Ovary (tissue), 10 donors: ENCODE data around the gene PAGE4. TPM values are rescaled to one million over a fixed set of nuclear protein-coding genes. Genes with fewer than 3 reads are reported as not detected.

ENCODE experiments used
- DNase-seq, 5 donors: peaks; one replicate each; pipeline ENCODE4 v3.0.0-alpha.2; 2019 to 2020
- H3K27ac ChIP-seq, 2 donors: fragments of 200-600 bp; one replicate each; pipeline versions ENCODE4 v1.5.1 to v1.8.0; 2019 to 2022
- H3K27me3 ChIP-seq: fragments of 200-600 bp; one replicate; pipeline ENCODE4 v1.8.0; 2022
- H3K36me3 ChIP-seq: fragments of 200-600 bp; sonication (generic); one replicate; pipeline ENCODE4 v1.5.1; 2019
- H3K4me1 ChIP-seq: one replicate; pipeline ENCODE4 v1.8.1; 2013; ENCODE audit warnings: mild to moderate bottlenecking, moderate library complexity; ENCODE audit not compliant: insufficient read depth
- H3K4me3 ChIP-seq: fragments of 200-600 bp; sonication (generic); one replicate; pipeline ENCODE4 v1.5.1; 2017
- H3K9me3 ChIP-seq, 2 donors: fragments of 200-600 bp in 1 of 2; sonication (generic) in 1 of 2; one replicate each; pipeline versions ENCODE4 v1.5.1 to v1.8.1; 2013 to 2019; ENCODE audit warnings: mild to moderate bottlenecking in 1 of 2, moderate library complexity in 1 of 2
- EP300 ChIP-seq: sonication (generic); formaldehyde crosslinking; IDR thresholded peaks from one replicate; pipeline ENCODE4 v1.6.1; 2017; ENCODE audit warnings: antibody characterized with exemption
- POLR2A ChIP-seq: fragments of 450-650 bp; IDR thresholded peaks from one replicate; pipeline ENCODE4 v1.6.1; 2017; ENCODE audit warnings: antibody characterized with exemption, mild to moderate bottlenecking, moderate library complexity
- WGBS, 3 donors: extraction: QIAGEN DNeasy Blood & Tissue Kit in 1 of 3; methylation state at CpG; one replicate each; pipeline versions ENCODE4 v1.1.5 to v1.1.7; 2013 to 2017; 5-methylcytosine and 5-hydroxymethylcytosine counted together
- intact Hi-C, 4 donors: fragments of 100-400 bp; cut with DNase I; formaldehyde crosslinking; loops; one replicate each; pipeline versions ENCODE4 v1.11.0 to v1.15.1; 2022 to 2023
- long read RNA-seq, 3 donors: library from polyadenylated mRNA in 2 of 3; unstranded in 2 of 3; transcript quantifications; one replicate each; pipeline ENCODE4 v2.0.0 and lab custom pipeline, GENCODE V29; 2021 to 2026
- polyA plus RNA-seq, 2 donors: library from polyadenylated mRNA; stranded (reverse); fragments of 200-250 nt in 1 of 2; fragments of 350-450 nt in 1 of 2; fragmentation: Illumina TruSeq in 1 of 2; extraction: RNeasy Lipid Tissue Mini Kit (QIAGEN cat#74804) in 1 of 2; gene quantifications; one replicate each; pipeline ENCODE4 v1.2.3, GENCODE V29; 2013 to 2014
- total RNA-seq, 7 donors: library from RNA; depleted of rRNA in 2 of 7; stranded (reverse); fragments of >200 nt in 2 of 7; fragmentation: NEBNext Ultra II Directional in 3 of 7; extraction: Animal tissue kit (Norgen Biotek cat#: 25700) in 3 of 7; gene quantifications; one replicate each; pipeline versions ENCODE4 v1.1.0 to v1.2.4, GENCODE V29; 2016 to 2023
- TF ChIP-seq, protein P1 (sequence below), 3 donors: fragments of 450-650 bp in 2 of 3; fragments of 200-600 bp in 1 of 3; IDR thresholded peaks; one replicate each; pipeline versions ENCODE4 v1.5.1 to v1.8.0; 2016 to 2022; ENCODE audit warnings: antibody characterized with exemption in 3 of 3, mild to moderate bottlenecking in 1 of 3
- donor health status: DM: no; HTN: no; CAD: no; lungs with moderate emphysema.
- donor health status: DM: no; HTN: no; CAD: no.
- donor health status: Bipolar disorder and iron deficiency.
- donor health status: DM: yes; HTN: yes; CAD: no.
- donor health status: DM: no; HTN: no; CAD: no.
- donor health status: DM: yes; HTN: yes; CAD: no.

Gene PAGE4, protein sequence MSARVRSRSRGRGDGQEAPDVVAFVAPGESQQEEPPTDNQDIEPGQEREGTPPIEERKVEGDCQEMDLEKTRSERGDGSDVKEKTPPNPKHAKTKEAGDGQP
- 1 to 10 TPM in 2 of 7 donors, under 1 TPM in 1, not detected in 4; 0.71 to 9.2 (median 8.7) TPM for total RNA-seq
- 1 to 10 TPM; 3.0 to 8.0 TPM for polyA plus RNA-seq
- long read RNA-seq, donor 1: 0 reads
- long read RNA-seq, donor 2, partial matches to known transcripts: 0 of 6 reads
- long read RNA-seq, donor 2, other reads (novel, unspliced or antisense): 0 of 6 reads
- long read RNA-seq, donor 3, partial matches to known transcripts: 1 of 1 reads
- long read RNA-seq, donor 3, other reads (novel, unspliced or antisense): 0 of 1 reads

DNA sequence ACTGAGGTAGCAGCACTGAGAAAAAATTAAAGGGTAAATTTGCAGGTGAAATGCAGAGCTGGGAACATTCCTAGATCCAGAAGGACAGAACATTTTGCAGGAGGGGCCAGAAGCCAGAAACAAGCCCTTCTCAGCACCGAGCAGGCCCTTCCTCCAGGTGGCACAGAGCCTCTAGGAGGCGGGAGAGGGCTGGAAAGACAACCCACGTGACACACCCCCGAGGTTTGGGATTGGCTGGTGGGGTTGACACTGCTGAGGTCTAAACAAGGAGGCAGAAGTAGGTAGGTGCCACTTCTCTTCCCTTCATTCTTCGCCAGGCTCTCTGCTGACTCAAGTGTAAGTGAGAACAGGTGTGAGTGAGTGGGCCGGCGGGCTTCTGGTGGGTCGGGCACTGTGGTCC is at the start of gene PAGE4:
Gene PAGE4, plus strand, starts transcription at position 288 of the 400 bp plus-strand sequence. CDS start 1,126 bp downstream, outside the sequence.
- Histone ChIP-seq H3K9me3 (no peaks in the 10 kb centered on the region), H3K36me3 (no peaks in the 10 kb centered on the region), H3K27me3 (no peaks in the 10 kb centered on the region), H3K4me1 (no peaks in the 10 kb centered on the region), H3K4me3 (no peak within 1 kb of the TSS), H3K27ac (no peak within 1 kb of the TSS)
- 61 to 78% (median 74%) methylated on average over 8 of the region's 8 CpGs for WGBS, 3 donors
- intact Hi-C loops: no loop called here
- DNase-seq: no peak
- TF ChIP-seq EP300 (no peak), POLR2A (no peak)
- TF ChIP-seq, protein P1, sequence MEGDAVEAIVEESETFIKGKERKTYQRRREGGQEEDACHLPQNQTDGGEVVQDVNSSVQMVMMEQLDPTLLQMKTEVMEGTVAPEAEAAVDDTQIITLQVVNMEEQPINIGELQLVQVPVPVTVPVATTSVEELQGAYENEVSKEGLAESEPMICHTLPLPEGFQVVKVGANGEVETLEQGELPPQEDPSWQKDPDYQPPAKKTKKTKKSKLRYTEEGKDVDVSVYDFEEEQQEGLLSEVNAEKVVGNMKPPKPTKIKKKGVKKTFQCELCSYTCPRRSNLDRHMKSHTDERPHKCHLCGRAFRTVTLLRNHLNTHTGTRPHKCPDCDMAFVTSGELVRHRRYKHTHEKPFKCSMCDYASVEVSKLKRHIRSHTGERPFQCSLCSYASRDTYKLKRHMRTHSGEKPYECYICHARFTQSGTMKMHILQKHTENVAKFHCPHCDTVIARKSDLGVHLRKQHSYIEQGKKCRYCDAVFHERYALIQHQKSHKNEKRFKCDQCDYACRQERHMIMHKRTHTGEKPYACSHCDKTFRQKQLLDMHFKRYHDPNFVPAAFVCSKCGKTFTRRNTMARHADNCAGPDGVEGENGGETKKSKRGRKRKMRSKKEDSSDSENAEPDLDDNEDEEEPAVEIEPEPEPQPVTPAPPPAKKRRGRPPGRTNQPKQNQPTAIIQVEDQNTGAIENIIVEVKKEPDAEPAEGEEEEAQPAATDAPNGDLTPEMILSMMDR (IDR thresholded peaks at IDR 0.05): no peak

DNA sequence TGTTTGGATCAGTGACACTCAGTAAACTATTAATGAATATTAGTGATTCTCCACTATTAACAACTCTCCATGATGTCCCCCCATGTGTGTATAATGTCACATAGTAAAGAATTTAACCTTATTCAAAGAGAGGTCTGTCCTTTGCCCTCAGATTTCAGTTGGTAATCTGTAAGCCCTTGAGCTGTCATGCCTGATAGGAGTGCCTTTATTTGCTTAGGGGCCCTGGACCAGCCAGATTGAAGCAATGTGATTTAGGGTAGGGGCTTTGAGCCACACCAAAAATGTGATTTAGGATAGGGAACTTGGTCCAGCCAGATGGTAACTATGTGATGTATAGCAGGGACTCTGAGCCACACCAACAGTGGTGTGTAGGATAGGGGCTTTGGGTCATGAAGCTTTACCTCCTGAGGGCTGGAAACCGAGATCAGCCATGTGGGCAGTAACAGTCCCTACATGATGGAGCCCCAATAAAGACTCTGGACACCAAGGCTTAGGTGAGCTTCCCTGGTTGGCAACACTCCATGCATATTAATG is 44.3 kb upstream of the PAGE4 start:
- WGBS, 3 donors: 45 to 71% (median 55%) methylated on average over 1 of the region's 1 CpG
- no peak for DNase-seq
- Histone ChIP-seq H3K9me3 (no peaks in the 10 kb centered on the region), H3K27me3 (no peaks in the 10 kb centered on the region), H3K4me1 (no peaks in the 10 kb centered on the region), H3K36me3 (no peaks in the 10 kb centered on the region), H3K4me3 (no peak overlapping the region), H3K27ac (no peak overlapping the region)
- no peak for TF ChIP-seq EP300
- TF ChIP-seq, protein P1 (IDR thresholded peaks at IDR 0.05): no peak
- intact Hi-C loops: no loop called here

DNA sequence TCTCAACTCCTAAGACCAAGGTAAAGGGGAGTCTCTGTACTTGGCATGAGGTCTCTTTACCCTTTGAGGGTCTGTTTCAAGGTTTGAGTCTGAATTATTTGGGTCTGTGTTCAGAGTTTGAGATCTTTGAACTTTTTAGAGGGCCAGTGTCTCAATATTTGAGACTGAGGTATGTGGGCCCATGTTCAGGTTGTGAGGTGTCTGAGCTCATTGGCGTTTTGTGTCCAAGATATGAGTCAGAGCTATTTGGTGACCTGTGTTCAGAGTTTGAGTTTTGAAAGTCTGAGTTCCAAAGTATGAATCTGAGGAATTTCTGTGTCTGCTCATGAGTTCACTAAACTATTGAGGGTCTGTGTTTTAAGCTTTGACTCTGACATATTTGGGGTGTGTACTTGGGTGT is 36.7 kb upstream of the PAGE4 start:
- Histone ChIP-seq H3K4me1 (no peaks in the 10 kb centered on the region), H3K4me3 (no peak overlapping the region), H3K9me3 (no peaks in the 10 kb centered on the region), H3K27ac (no peak overlapping the region), H3K36me3 (no peaks in the 10 kb centered on the region), H3K27me3 (no peaks in the 10 kb centered on the region)
- TF ChIP-seq EP300 (no peak), POLR2A (no peak)
- TF ChIP-seq, protein P1 (IDR thresholded peaks at IDR 0.05): no peak
- DNase-seq: no peak
- WGBS, 3 donors: 26 to 37% (median 35%) methylated on average over 1 of the region's 1 CpG
- intact Hi-C loops: no loop called here

DNA sequence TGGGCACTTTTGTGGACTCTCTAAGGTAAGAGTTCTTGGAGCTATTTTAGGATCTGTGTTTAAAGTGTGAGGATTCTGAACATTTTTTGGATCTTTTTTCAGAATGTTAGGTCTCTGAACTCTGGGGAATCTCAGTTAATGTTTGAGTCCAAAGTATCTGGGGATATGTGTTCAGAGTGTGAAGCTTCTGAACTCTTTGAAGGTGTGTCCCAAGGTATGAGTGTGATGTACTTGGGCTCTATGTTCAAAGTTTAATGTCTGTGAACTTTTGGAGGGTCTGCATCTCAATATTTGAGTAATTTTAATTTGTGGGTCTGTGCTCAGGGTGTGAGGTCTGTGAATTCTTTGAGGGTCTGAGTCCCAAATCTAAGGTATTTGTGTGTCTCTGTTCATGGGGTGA is 35.4 kb upstream of the PAGE4 start:
- TF ChIP-seq EP300: no peak
- TF ChIP-seq, protein P1 (IDR thresholded peaks at IDR 0.05): no peak
- no peak for TF ChIP-seq POLR2A
- H3K27me3 ChIP-seq: no peaks in the 10 kb centered on the region
- no peaks in the 10 kb centered on the region for H3K9me3 ChIP-seq
- DNase-seq: no peak
- intact Hi-C loops: no loop called here
- no peaks in the 10 kb centered on the region for H3K4me1 ChIP-seq
- H3K27ac ChIP-seq: no peak overlapping the region
- H3K36me3 ChIP-seq: no peaks in the 10 kb centered on the region
- H3K4me3 ChIP-seq: no peak overlapping the region
